ENCODE data around the gene ACSF3. TPM values are rescaled to one million over a fixed set of nuclear protein-coding genes. Genes with fewer than 3 reads are reported as not detected.
"Not testable (repeated sequence)": the region's sequence is repeated elsewhere in the genome, so short reads cannot be mapped to it uniquely, and the experiment has no call there.

The ACSF3 gene
- total RNA-seq, 1 experiment from 2014 or later = 30.8 TPM

GRCh38 chr16:89092013-89092412 is 1.6 kb upstream of the ACSF3 start:
- intact Hi-C loops (cut with micrococcal nuclease; ENCODE audit: unreplicated experiment) = no loop called here
- peaks cover 10% of the 10 kb centered on the region for H3K4me1 ChIP-seq (ENCODE audit: control insufficient read depth, insufficient read depth, low read length)
- TF ChIP-seq, protein P1, sequence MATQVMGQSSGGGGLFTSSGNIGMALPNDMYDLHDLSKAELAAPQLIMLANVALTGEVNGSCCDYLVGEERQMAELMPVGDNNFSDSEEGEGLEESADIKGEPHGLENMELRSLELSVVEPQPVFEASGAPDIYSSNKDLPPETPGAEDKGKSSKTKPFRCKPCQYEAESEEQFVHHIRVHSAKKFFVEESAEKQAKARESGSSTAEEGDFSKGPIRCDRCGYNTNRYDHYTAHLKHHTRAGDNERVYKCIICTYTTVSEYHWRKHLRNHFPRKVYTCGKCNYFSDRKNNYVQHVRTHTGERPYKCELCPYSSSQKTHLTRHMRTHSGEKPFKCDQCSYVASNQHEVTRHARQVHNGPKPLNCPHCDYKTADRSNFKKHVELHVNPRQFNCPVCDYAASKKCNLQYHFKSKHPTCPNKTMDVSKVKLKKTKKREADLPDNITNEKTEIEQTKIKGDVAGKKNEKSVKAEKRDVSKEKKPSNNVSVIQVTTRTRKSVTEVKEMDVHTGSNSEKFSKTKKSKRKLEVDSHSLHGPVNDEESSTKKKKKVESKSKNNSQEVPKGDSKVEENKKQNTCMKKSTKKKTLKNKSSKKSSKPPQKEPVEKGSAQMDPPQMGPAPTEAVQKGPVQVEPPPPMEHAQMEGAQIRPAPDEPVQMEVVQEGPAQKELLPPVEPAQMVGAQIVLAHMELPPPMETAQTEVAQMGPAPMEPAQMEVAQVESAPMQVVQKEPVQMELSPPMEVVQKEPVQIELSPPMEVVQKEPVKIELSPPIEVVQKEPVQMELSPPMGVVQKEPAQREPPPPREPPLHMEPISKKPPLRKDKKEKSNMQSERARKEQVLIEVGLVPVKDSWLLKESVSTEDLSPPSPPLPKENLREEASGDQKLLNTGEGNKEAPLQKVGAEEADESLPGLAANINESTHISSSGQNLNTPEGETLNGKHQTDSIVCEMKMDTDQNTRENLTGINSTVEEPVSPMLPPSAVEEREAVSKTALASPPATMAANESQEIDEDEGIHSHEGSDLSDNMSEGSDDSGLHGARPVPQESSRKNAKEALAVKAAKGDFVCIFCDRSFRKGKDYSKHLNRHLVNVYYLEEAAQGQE (IDR thresholded peaks at IDR 0.05; ENCODE audit: insufficient read depth in 1 of 2, low read depth in 2 of 2, low read length in 1 of 2) = no peak
- TF ChIP-seq SIN3A (IDR thresholded peaks at IDR 0.05; ENCODE audit: borderline replicate concordance, insufficient read depth, low read depth, low read length) (no peak), TCF7L2 (IDR thresholded peaks at IDR 0.05; ENCODE audit: low read depth, low read length) (no peak), POLR2AphosphoS5 (IDR thresholded peaks at IDR 0.05; ENCODE audit: low read depth, low read length) (no peak)
- TF ChIP-seq, protein P2, sequence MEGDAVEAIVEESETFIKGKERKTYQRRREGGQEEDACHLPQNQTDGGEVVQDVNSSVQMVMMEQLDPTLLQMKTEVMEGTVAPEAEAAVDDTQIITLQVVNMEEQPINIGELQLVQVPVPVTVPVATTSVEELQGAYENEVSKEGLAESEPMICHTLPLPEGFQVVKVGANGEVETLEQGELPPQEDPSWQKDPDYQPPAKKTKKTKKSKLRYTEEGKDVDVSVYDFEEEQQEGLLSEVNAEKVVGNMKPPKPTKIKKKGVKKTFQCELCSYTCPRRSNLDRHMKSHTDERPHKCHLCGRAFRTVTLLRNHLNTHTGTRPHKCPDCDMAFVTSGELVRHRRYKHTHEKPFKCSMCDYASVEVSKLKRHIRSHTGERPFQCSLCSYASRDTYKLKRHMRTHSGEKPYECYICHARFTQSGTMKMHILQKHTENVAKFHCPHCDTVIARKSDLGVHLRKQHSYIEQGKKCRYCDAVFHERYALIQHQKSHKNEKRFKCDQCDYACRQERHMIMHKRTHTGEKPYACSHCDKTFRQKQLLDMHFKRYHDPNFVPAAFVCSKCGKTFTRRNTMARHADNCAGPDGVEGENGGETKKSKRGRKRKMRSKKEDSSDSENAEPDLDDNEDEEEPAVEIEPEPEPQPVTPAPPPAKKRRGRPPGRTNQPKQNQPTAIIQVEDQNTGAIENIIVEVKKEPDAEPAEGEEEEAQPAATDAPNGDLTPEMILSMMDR (IDR thresholded peaks at IDR 0.05) = no peak
- in situ Hi-C loops (cut with HindIII; ENCODE audit: low pct_unique_long_range_greater_than_20kb, low sequenced_read_pairs) = no loop called here
- DNase-seq (ENCODE audit: low read depth, low spot score) (no peak), ATAC-seq (no peak)
- H3K36me3 ChIP-seq (ENCODE audit: control insufficient read depth, insufficient read depth, low read length) = peaks cover 5% of the 10 kb centered on the region; the same call in 1 of the 2 replicates
- H3K9me3 ChIP-seq (ENCODE audit: control insufficient read depth, insufficient read depth, low read depth, low read length) = no peaks in the 10 kb centered on the region
- H3K27me3 ChIP-seq (ENCODE audit: control insufficient read depth, insufficient read depth, low read length) = no peaks in the 10 kb centered on the region
- H3K4me3 ChIP-seq (ENCODE audit: low read depth in 2 of 2, low read length in 2 of 2) = no peak overlapping the region
- no TSS peak for BruUV-seq (replicated peaks)
- ChIA-PET CTCF (no interaction called here), POLR2A (no interaction called here)
- H3K27ac ChIP-seq (ENCODE audit: low read length) = no peak overlapping the region

GRCh38 chr16:89093252-89093601 is 425 bp upstream of the ACSF3 start:
- ATAC-seq; CTCF ChIA-PET; H3K27me3 ChIP-seq (ENCODE audit: control insufficient read depth, insufficient read depth, low read length); in situ Hi-C loops (cut with HindIII; ENCODE audit: low pct_unique_long_range_greater_than_20kb, low sequenced_read_pairs); DNase-seq (ENCODE audit: low read depth, low spot score); H3K36me3 ChIP-seq (ENCODE audit: control insufficient read depth, insufficient read depth, low read length); H3K9me3 ChIP-seq (ENCODE audit: control insufficient read depth, insufficient read depth, low read depth, low read length); intact Hi-C loops (cut with micrococcal nuclease; ENCODE audit: unreplicated experiment); BruUV-seq (replicated peaks): not testable (repeated sequence)
- peak overlapping the region; percentile 48 to 71 for H3K4me3 ChIP-seq (ENCODE audit: low read depth in 2 of 2, low read length in 2 of 2)
- peaks cover 10% of the 10 kb centered on the region for H3K4me1 ChIP-seq (ENCODE audit: control insufficient read depth, insufficient read depth, low read length)
- H3K27ac ChIP-seq (ENCODE audit: low read length) = peak overlapping the region; percentile 2; the same call in 1 of the 2 replicates
- POLR2A ChIA-PET = interaction anchor here (0.6 kb wide), 1 partner anchor 154 kb away, joined by 4 read pairs; no protein-coding TSS in a partner anchor

DNA sequence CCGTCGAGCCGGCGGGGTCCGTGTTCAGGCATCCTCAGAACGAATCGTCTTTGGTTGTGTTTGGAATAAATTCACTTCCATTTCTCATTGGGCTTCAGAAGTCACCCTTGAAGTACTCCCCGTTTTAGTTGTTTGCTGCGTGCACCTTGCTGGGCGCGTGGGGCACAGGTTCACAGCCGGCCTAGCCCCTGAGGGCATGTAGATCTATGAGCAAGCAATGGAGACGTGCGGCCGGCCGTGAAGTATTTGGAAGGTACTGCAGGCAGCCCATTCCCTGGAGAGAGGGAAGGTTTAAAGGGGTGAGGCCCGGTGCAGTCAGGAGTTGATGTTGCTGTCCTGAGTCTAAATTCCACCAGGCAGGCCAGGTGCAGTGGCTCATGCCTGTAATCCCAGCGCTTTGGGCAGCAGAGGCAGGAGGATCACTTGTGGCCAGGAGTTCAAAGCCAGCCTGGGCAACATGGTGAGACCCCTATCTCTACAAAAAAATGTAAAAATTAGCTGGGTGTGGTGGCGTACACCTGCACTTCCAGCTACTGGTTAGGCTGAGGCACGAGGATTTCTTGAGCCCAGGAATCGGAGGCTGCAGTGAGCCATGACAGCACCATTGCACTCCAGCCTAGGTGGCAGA is 714 bp downstream of the ACSF3 start:
- no TSS peak for BruUV-seq (replicated peaks)
- no peaks in the 10 kb centered on the region for H3K9me3 ChIP-seq (ENCODE audit: control insufficient read depth, insufficient read depth, low read depth, low read length)
- POLR2A ChIA-PET = no interaction called here

More for the DNA sequence above, 714 bp downstream of the ACSF3 start:
- TF ChIP-seq, protein P1 (IDR thresholded peaks at IDR 0.05; ENCODE audit: insufficient read depth in 1 of 2, low read depth in 2 of 2, low read length in 1 of 2) = no peak
- peak overlapping the region; percentile 63 for H3K27ac ChIP-seq (ENCODE audit: low read length)
- peaks cover 10% of the 10 kb centered on the region for H3K4me1 ChIP-seq (ENCODE audit: control insufficient read depth, insufficient read depth, low read length)
- H3K4me3 ChIP-seq (ENCODE audit: low read depth in 2 of 2, low read length in 2 of 2) = peak overlapping the region; percentile 71 to 73
- H3K36me3 ChIP-seq (ENCODE audit: control insufficient read depth, insufficient read depth, low read length) = peaks cover 5% of the 10 kb centered on the region; the same call in 1 of the 2 replicates
- H3K27me3 ChIP-seq (ENCODE audit: control insufficient read depth, insufficient read depth, low read length) = no peaks in the 10 kb centered on the region
- DNase-seq (ENCODE audit: low read depth, low spot score) (no peak), ATAC-seq (peak; percentile 49)
- intact Hi-C loops (cut with micrococcal nuclease; ENCODE audit: unreplicated experiment) (no loop called here), in situ Hi-C loops (cut with HindIII; ENCODE audit: low pct_unique_long_range_greater_than_20kb, low sequenced_read_pairs) (no loop called here)
- CTCF ChIA-PET = interaction anchor here (0.6 kb wide), 1 partner anchor 218 kb away, joined by 7 read pairs; no protein-coding TSS in a partner anchor

All from Panc1 (cell line).